Endodermal cell (in vitro differentiated cells): ENCODE data around the gene PCDHGC3. TPM values are rescaled to one million over a fixed set of nuclear protein-coding genes. Genes with fewer than 3 reads are reported as not detected.
"Not testable (repeated sequence)": the region's sequence is repeated elsewhere in the genome, so short reads cannot be mapped to it uniquely, and the experiment has no call there.

ENCODE experiments used
- DNase-seq: peaks from one replicate; pipeline ENCODE4 v3.0.0-alpha.2; 2017
- H3K27ac ChIP-seq: 2 replicates; pipeline ENCODE4 v1.5.1; 2013; ENCODE audit warnings: mild to moderate bottlenecking, low read depth, low read length, moderate library complexity
- H3K27me3 ChIP-seq: 2 replicates; pipeline ENCODE4 v1.6.1; 2013; ENCODE audit warnings: mild to moderate bottlenecking, low read length, moderate library complexity; ENCODE audit not compliant: insufficient read depth, control insufficient read depth, poor library complexity, severe bottlenecking
- H3K36me3 ChIP-seq: 2 replicates; pipeline ENCODE4 v1.7.0; 2013; ENCODE audit warnings: mild to moderate bottlenecking, low read length, moderate library complexity; ENCODE audit not compliant: control insufficient read depth, insufficient read depth
- H3K4me1 ChIP-seq: one replicate; pipeline ENCODE4 v1.7.0; 2013; ENCODE audit warnings: low read length; ENCODE audit not compliant: control insufficient read depth, insufficient read depth
- H3K4me3 ChIP-seq: 2 replicates; pipeline ENCODE4 v1.5.1; 2013; ENCODE audit warnings: mild to moderate bottlenecking, low read length, moderate library complexity
- H3K9ac ChIP-seq: 2 replicates; pipeline ENCODE4 v1.6.1; 2013; ENCODE audit warnings: mild to moderate bottlenecking, low read length, moderate library complexity; ENCODE audit not compliant: poor library complexity, severe bottlenecking; ENCODE audit errors: extremely low read depth
- H3K9me3 ChIP-seq: 2 replicates; pipeline ENCODE4 v1.6.1; 2013; ENCODE audit warnings: mild to moderate bottlenecking, low read length, moderate library complexity; ENCODE audit not compliant: control insufficient read depth
- H3K27ac Mint-ChIP-seq: 2 replicates; pipeline ENCODE4 v1.8.0; 2020; ENCODE audit warnings: mixed read lengths
- H3K27me3 Mint-ChIP-seq: 2 replicates; pipeline ENCODE4 v1.8.0; 2021; ENCODE audit warnings: mild to moderate bottlenecking, mixed read lengths; ENCODE audit not compliant: insufficient read depth
- H3K36me3 Mint-ChIP-seq: 2 replicates; pipeline ENCODE4 v1.8.0; 2020; ENCODE audit warnings: low read depth, mixed read lengths
- H3K4me1 Mint-ChIP-seq: 2 replicates; pipeline ENCODE4 v1.8.0; 2020; ENCODE audit warnings: mixed read lengths
- H3K4me3 Mint-ChIP-seq: 2 replicates; pipeline ENCODE4 v1.8.0; 2020; ENCODE audit warnings: mild to moderate bottlenecking, moderate library complexity, mixed read lengths
- H3K9me3 Mint-ChIP-seq: 2 replicates; pipeline ENCODE4 v1.8.0; 2020; ENCODE audit warnings: mild to moderate bottlenecking, mixed read lengths
- CTCF ChIP-seq: fragments of 200-600 bp; sonication (generic); conservative IDR thresholded peaks from 2 replicates; pipeline ENCODE4 v1.5.0; 2021; ENCODE audit warnings: antibody characterized with exemption, mild to moderate bottlenecking
- WGBS, 2 experiments: methylation state at CpG; one replicate each; pipeline versions ENCODE4 v1.1.5 to v1.1.7; 2013; ENCODE audit warnings: missing lambda C conversion rate in 2 of 2, mixed read lengths in 1 of 2; ENCODE audit not compliant: insufficient coverage in 1 of 2, insufficient read length in 1 of 2; 5-methylcytosine and 5-hydroxymethylcytosine counted together
- total RNA-seq, 2 donors: library from RNA; stranded (reverse); fragmentation: NEBNext Ultra II Directional in 1 of 2; extraction: Animal tissue kit (Norgen Biotek cat#: 25700) in 1 of 2; gene quantifications; 2 replicates in 1 of 2; 3 replicates in 1 of 2; pipeline ENCODE4 v1.2.1, GENCODE V29; 2021

The PCDHGC3 gene
- total RNA-seq, 2 donors from 2014 or later = 13.9 to 27.6 TPM

- H3K4me1 ChIP-seq = no peaks in the 10 kb centered on the region
- Mint-ChIP-seq H3K27ac (no peak overlapping the region), H3K27me3 (no peaks in the 10 kb centered on the region), H3K4me3 (no peak overlapping the region), H3K4me1 (no peaks in the 10 kb centered on the region), H3K9me3 (peaks cover 73% of the 10 kb centered on the region), H3K36me3 (peaks cover 59% of the 10 kb centered on the region)
- no peak overlapping the region for H3K27ac ChIP-seq
- H3K27me3 ChIP-seq = no peaks in the 10 kb centered on the region
- H3K9me3 ChIP-seq = peaks cover 71% of the 10 kb centered on the region
- no peak overlapping the region for H3K4me3 ChIP-seq
- H3K9ac ChIP-seq = no peak overlapping the region
- WGBS, 2 experiments = 95 to 96% methylated on average over 37 of the region's 37 CpGs
- DNase-seq = no peak
- H3K36me3 ChIP-seq = no peaks in the 10 kb centered on the region
- TF ChIP-seq CTCF = no peak
Measured at GRCh38 chr5:141431286-141431685, 44.5 kb upstream of the PCDHGC3 start.

- H3K9me3 ChIP-seq = peaks cover 62% of the 10 kb centered on the region
- peaks cover 52% of the 10 kb centered on the region for H3K36me3 Mint-ChIP-seq
- H3K4me3 Mint-ChIP-seq, H3K4me3 ChIP-seq, H3K27ac ChIP-seq, H3K27me3 Mint-ChIP-seq, H3K27me3 ChIP-seq, H3K9ac ChIP-seq, H3K4me1 ChIP-seq, H3K36me3 ChIP-seq, H3K4me1 Mint-ChIP-seq, DNase-seq, H3K27ac Mint-ChIP-seq: not testable (repeated sequence)
- WGBS, 2 experiments = 95 to 100% methylated on average over 12 to 31 of the region's 38 CpGs
- peaks cover 63% of the 10 kb centered on the region for H3K9me3 Mint-ChIP-seq
Measured at GRCh38 chr5:141432308-141432707, 43.5 kb upstream of the PCDHGC3 start.

- not testable (repeated sequence) for H3K36me3 ChIP-seq, H3K4me1 ChIP-seq, H3K27me3 ChIP-seq, H3K4me3 Mint-ChIP-seq, H3K4me1 Mint-ChIP-seq, DNase-seq, H3K4me3 ChIP-seq, H3K9ac ChIP-seq, H3K27ac ChIP-seq, H3K27ac Mint-ChIP-seq, H3K27me3 Mint-ChIP-seq
- Mint-ChIP-seq H3K36me3 (peaks cover 48% of the 10 kb centered on the region), H3K9me3 (peaks cover 60% of the 10 kb centered on the region)
- 91 to 96% methylated on average over 16 to 29 of the region's 29 CpGs for WGBS, 2 experiments
- H3K9me3 ChIP-seq = peaks cover 57% of the 10 kb centered on the region
Measured at GRCh38 chr5:141432726-141433125, 43.0 kb upstream of the PCDHGC3 start.

- H3K4me1 ChIP-seq = no peaks in the 10 kb centered on the region
- H3K9me3 ChIP-seq = peaks cover 45% of the 10 kb centered on the region
- no peak overlapping the region for H3K27ac ChIP-seq
- no peaks in the 10 kb centered on the region for H3K27me3 ChIP-seq
- H3K4me1 Mint-ChIP-seq = no peaks in the 10 kb centered on the region
- WGBS, 2 experiments = 97 to 100% methylated on average over 1 to 2 of the region's 2 CpGs
- no peak for DNase-seq
- no peaks in the 10 kb centered on the region for H3K36me3 ChIP-seq
- no peak overlapping the region for H3K27ac Mint-ChIP-seq
- H3K9ac ChIP-seq = no peak overlapping the region
- peaks cover 39% of the 10 kb centered on the region for H3K36me3 Mint-ChIP-seq
- no peak overlapping the region for H3K4me3 Mint-ChIP-seq
- H3K27me3 Mint-ChIP-seq = no peaks in the 10 kb centered on the region
- no peak for TF ChIP-seq CTCF
- H3K4me3 ChIP-seq = no peak overlapping the region
- peaks cover 48% of the 10 kb centered on the region for H3K9me3 Mint-ChIP-seq
Measured at GRCh38 chr5:141434006-141434405, 41.8 kb upstream of the PCDHGC3 start.
